ENCODE data around the gene RAPGEF4.

Gene RAPGEF4

GRCh38 chr2:172976116-172976515 is 240.5 kb downstream of the RAPGEF4 start:
- H3K4me3 ChIP-seq (ENCODE audit: low read length) = peak overlapping the region; percentile 27
- TF ChIP-seq CTCF (IDR thresholded peaks at IDR 0.05; ENCODE audit: low read depth, low read length) (no peak), EZH2phosphoT487 (IDR thresholded peaks at IDR 0.05; ENCODE audit: low read depth) (no peak)
- peak overlapping the region; percentile 59 for H2AFZ ChIP-seq (ENCODE audit: low read depth, low read length)
- peak overlapping the region; percentile 22; the same call in 1 of the 2 replicates for H3K9ac ChIP-seq (ENCODE audit: low read length)
- peak overlapping the region; percentile 2; the same call in 1 of the 2 replicates for H3K27ac ChIP-seq (ENCODE audit: low read length)
- no peaks in the 10 kb centered on the region for H3K79me2 ChIP-seq (ENCODE audit: low read length)
- no peaks in the 10 kb centered on the region for H3K27me3 ChIP-seq (ENCODE audit: low read depth, low read length)
- no peaks in the 10 kb centered on the region for H3K9me3 ChIP-seq (ENCODE audit: insufficient read depth, low read length)
- peak overlapping the region; percentile 85 for H3K4me2 ChIP-seq (ENCODE audit: low read length)
- H3K36me3 ChIP-seq (replicated peaks; ENCODE audit: low read depth, low read length) = no peaks in the 10 kb centered on the region
- H4K20me1 ChIP-seq (ENCODE audit: insufficient read depth, low read length) = no peaks in the 10 kb centered on the region
- peaks cover 57% of the 10 kb centered on the region for H3K4me1 ChIP-seq (ENCODE audit: low read length)

GRCh38 chr2:172976816-172977215 is 241.2 kb downstream of the RAPGEF4 start:
- H2AFZ ChIP-seq (ENCODE audit: low read depth, low read length) = peak overlapping the region; percentile 24; the same call in 1 of the 2 replicates
- no peaks in the 10 kb centered on the region for H3K79me2 ChIP-seq (ENCODE audit: low read length)

GRCh38 chr2:172977270-172978062 is 241.8 kb downstream of the RAPGEF4 start:
- Histone ChIP-seq H3K79me2 (ENCODE audit: low read length) (no peaks in the 10 kb centered on the region), H4K20me1 (ENCODE audit: insufficient read depth, low read length) (no peaks in the 10 kb centered on the region), H3K9ac (ENCODE audit: low read length) (peak overlapping the region; percentile 49; the same call in 1 of the 2 replicates), H3K27ac (ENCODE audit: low read length) (peak overlapping the region; percentile 65), H3K4me3 (ENCODE audit: low read length) (peak overlapping the region; percentile 48), H3K4me1 (ENCODE audit: low read length) (peaks cover 53% of the 10 kb centered on the region), H3K27me3 (ENCODE audit: low read depth, low read length) (no peaks in the 10 kb centered on the region), H3K4me2 (ENCODE audit: low read length) (peak overlapping the region; percentile 85), H3K9me3 (ENCODE audit: insufficient read depth, low read length) (no peaks in the 10 kb centered on the region), H3K36me3 (replicated peaks; ENCODE audit: low read depth, low read length) (no peaks in the 10 kb centered on the region), H2AFZ (ENCODE audit: low read depth, low read length) (peak overlapping the region; percentile 24; the same call in 1 of the 2 replicates)
- peak; percentile 87 for TF ChIP-seq CTCF (IDR thresholded peaks at IDR 0.05; ENCODE audit: low read depth, low read length)
- no peak for TF ChIP-seq EZH2phosphoT487 (IDR thresholded peaks at IDR 0.05; ENCODE audit: low read depth)

More at GRCh38 chr2:172976816-172977215, 241.2 kb downstream of the RAPGEF4 start:
- peak overlapping the region; percentile 85 for H3K4me2 ChIP-seq (ENCODE audit: low read length)
- no peaks in the 10 kb centered on the region for H4K20me1 ChIP-seq (ENCODE audit: insufficient read depth, low read length)
- no peaks in the 10 kb centered on the region for H3K27me3 ChIP-seq (ENCODE audit: low read depth, low read length)
- no peak overlapping the region for H3K9ac ChIP-seq (ENCODE audit: low read length)
- TF ChIP-seq CTCF (IDR thresholded peaks at IDR 0.05; ENCODE audit: low read depth, low read length) (no peak), EZH2phosphoT487 (IDR thresholded peaks at IDR 0.05; ENCODE audit: low read depth) (no peak)
- H3K9me3 ChIP-seq (ENCODE audit: insufficient read depth, low read length) = no peaks in the 10 kb centered on the region
- H3K4me3 ChIP-seq (ENCODE audit: low read length) = no peak overlapping the region
- no peaks in the 10 kb centered on the region for H3K36me3 ChIP-seq (replicated peaks; ENCODE audit: low read depth, low read length)
- H3K4me1 ChIP-seq (ENCODE audit: low read length) = peaks cover 57% of the 10 kb centered on the region
- H3K27ac ChIP-seq (ENCODE audit: low read length) = no peak overlapping the region

- TF ChIP-seq CTCF (IDR thresholded peaks at IDR 0.05; ENCODE audit: low read depth, low read length) (no peak), EZH2phosphoT487 (IDR thresholded peaks at IDR 0.05; ENCODE audit: low read depth) (no peak)
- peak overlapping the region; percentile 85 for H3K4me2 ChIP-seq (ENCODE audit: low read length)
- H3K27ac ChIP-seq (ENCODE audit: low read length) = peak overlapping the region; percentile 65
- peaks cover 51% of the 10 kb centered on the region for H3K4me1 ChIP-seq (ENCODE audit: low read length)
- H3K9me3 ChIP-seq (ENCODE audit: insufficient read depth, low read length) = no peaks in the 10 kb centered on the region
- H3K79me2 ChIP-seq (ENCODE audit: low read length) = no peaks in the 10 kb centered on the region
- no peaks in the 10 kb centered on the region for H4K20me1 ChIP-seq (ENCODE audit: insufficient read depth, low read length)
- H3K27me3 ChIP-seq (ENCODE audit: low read depth, low read length) = no peaks in the 10 kb centered on the region
- H3K9ac ChIP-seq (ENCODE audit: low read length) = peak overlapping the region; percentile 49; the same call in 1 of the 2 replicates
- peak overlapping the region; percentile 48 for H3K4me3 ChIP-seq (ENCODE audit: low read length)
- H2AFZ ChIP-seq (ENCODE audit: low read depth, low read length) = no peak overlapping the region
- no peaks in the 10 kb centered on the region for H3K36me3 ChIP-seq (replicated peaks; ENCODE audit: low read depth, low read length)
These were observed 242.4 kb downstream of the RAPGEF4 start for GRCh38 chr2:172978063-172978383.
